Measurements from ENCODE around the gene POSTN.

The POSTN gene, protein sequence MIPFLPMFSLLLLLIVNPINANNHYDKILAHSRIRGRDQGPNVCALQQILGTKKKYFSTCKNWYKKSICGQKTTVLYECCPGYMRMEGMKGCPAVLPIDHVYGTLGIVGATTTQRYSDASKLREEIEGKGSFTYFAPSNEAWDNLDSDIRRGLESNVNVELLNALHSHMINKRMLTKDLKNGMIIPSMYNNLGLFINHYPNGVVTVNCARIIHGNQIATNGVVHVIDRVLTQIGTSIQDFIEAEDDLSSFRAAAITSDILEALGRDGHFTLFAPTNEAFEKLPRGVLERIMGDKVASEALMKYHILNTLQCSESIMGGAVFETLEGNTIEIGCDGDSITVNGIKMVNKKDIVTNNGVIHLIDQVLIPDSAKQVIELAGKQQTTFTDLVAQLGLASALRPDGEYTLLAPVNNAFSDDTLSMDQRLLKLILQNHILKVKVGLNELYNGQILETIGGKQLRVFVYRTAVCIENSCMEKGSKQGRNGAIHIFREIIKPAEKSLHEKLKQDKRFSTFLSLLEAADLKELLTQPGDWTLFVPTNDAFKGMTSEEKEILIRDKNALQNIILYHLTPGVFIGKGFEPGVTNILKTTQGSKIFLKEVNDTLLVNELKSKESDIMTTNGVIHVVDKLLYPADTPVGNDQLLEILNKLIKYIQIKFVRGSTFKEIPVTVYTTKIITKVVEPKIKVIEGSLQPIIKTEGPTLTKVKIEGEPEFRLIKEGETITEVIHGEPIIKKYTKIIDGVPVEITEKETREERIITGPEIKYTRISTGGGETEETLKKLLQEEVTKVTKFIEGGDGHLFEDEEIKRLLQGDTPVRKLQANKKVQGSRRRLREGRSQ

DNA sequence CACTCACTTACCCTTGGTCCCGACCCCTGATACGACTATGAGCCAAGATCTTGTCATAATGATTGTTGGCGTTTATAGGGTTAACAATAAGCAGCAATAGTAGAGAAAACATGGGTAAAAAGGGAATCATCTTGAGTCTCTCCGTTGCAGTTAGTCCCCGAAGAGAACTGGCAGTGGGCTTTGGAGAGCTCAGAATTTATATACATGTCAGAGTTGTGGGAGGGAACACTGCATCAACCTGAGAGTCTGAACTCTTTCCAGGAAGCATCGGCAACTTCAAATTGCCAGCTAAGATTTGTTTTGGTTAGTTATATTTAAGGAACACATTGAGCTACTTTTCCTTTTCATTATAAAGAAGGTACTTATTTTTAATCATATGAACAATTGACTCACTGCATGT, at the start of gene POSTN:
Gene POSTN, minus strand, starts transcription at position 172 of the 400 bp plus-strand sequence. Its CDS starts 42 bp downstream, at position 130.
- no peak for DNase-seq (ENCODE audit: low read depth)

DNA sequence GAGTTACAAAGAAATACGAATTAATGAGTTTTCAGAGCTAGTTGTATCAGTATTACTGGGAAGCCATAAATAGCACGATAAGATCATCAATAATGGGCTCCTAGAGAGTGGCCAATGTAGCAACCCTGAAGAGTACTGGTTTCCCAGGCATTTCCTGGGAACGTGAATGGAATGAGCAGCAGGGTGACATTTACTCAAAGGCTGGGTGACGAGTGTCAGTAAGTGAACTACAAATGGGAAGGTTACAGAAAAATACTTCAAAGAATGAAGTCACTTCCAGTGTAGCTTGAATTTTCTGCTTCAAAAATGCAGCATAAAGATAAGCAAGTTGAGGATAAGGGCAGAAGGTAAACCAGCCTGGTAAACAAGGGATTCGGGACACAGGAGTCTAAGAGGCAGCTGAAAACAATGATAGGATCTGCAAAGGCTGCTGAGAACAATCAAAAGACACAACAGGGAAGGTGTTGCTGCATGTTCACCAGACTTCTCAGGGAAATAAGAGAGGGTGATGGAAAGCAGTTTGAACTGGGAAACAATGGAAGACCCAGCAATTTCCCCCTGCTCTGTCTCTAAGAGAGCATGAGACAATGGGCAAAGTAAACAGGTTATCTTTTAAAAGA, 48.6 kb upstream of the POSTN start:
- DNase-seq (ENCODE audit: low read depth): no peak

DNA sequence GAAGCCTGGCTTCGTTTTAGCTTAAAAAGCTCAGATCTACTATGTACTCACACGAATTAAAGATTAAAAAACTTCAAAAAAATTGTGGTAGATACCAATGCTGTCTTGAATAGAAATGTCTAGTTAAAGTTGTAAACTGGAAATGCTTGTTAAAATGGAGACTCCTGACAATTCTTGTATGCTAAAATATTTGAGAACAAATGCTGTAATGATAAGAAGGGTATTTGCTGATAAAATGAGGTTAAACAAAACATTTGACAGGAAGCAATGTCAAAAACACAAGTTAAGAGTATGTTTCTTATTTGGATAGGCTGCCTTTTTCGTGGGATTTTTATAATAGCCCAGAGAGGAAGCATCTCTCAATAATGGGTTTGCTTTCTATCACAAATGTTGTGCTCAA, 48.0 kb upstream of the POSTN start:
- DNase-seq (ENCODE audit: low read depth): no peak

DNA sequence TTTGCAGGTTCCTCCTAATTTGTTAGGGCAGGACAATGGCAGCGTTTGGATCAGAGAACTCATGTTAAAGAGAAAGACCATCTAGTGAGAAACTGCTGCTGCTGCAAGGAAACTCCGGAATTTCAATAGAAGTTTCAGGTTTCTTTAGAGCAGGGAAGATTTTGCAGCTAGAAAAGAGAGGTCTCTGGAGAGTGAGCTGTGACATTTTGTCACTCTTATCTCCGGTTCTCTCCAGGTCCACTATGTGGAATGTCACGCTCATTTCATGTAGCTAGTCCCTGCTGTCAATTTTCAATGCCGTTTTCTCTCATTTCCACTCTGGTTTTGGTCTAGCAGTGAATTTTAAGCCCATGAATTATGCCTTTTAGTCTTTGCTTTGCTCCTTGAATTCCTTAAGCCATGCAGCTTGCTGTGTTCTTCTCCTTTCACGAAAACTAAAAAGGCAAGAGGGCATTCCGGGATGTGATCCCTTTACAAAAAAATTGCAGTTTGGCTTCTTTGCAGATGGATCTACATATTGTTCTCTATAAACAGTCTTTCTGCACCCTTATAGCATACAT, 46.7 kb upstream of the POSTN start:
- DNase-seq (ENCODE audit: low read depth): no peak

DNA sequence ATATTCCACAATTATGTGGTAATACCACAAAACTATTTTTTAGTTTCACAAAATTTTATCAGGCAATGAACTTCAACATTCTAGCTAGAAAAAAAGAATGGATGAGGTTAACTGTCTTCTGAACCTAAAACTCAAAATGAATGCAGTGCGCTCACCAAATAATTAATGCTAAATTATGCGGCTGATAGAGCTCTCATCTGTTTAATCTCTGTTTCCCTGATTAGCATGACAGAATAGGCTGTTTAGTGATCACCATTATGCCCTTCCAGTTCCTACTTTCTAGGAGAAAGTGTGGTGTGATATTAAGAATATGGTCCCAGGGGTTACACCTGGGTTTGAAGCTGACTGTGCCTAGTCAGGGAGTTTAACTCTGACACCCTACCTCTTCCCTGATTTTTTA, 42.8 kb upstream of the POSTN start:
- DNase-seq (ENCODE audit: low read depth): no peak

DNA sequence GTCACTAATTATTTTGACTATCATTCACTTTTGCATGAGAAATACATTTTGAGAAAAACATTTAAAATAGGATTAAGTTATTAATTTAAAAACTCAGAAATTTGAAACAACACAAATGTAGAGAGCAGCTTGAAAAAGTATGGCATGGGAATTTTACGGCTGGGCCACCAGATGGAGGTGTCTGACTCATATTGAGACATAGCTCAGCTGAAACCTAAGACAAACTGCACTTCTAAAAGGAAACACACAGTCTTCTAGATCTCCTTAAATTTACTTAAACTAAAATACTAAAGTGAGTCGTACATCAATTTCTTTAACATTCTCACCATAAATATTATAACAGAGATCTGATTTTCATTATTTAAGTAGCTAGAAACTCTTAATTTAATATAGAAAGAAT, 41.9 kb upstream of the POSTN start:
- no peak for DNase-seq (ENCODE audit: low read depth)

DNA sequence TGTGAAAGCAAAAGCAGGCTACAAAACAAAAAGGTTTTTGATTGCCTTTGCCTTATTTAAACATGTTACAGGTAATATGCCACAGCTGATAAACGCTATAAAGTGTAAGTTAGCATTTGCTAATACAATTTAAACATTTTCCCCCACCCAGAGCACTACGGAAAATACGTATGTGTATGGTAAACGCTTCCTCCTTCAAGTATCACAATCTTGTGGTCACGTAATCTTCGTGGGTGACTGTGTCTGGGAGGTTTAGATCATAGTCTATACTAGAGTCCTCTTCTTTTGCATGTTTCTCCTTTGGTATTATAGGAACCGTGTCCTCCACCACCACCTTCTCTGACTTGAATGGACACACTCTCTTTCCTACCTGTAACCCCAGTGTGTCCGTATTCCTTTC, 38.1 kb upstream of the POSTN start:
- no peak for DNase-seq (ENCODE audit: low read depth)

DNA sequence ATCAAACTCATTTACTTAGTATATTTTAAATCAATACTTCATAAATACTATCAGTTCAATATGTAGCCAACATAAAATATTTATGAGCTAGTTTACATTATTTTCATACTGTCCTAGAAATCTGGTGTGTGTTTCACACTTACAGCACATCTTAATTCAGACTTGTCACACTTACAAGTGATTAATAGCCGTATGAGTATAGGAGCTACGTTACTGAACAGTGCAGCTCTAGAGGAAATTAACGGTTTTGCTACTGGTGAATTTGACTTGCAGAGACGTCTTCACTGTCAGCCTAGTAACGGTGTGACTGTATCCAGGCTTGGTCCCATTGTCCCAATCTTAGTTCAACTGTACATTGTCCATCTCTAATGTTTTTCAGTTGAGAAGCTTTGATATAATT, 33.7 kb upstream of the POSTN start:
- DNase-seq (ENCODE audit: low read depth): no peak

DNA sequence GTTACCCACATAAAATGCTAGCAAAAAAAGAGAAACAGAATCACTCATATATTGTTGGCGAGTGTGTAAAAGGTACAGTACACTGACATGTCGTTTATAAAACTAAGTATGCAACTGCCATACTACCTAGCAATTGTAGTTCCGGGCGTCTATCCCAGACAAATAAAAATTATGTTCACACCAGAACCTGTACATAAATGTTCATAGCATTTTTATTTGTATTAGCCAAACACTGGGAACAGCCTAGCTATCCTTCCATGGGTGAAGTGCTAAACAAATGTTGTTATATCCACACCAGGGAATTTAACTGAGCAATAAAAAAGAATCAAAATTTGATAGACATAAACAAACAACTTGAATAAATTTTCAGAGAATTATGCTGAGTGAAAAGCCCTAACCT, 28.9 kb upstream of the POSTN start:
- no peak for DNase-seq (ENCODE audit: low read depth)

DNA sequence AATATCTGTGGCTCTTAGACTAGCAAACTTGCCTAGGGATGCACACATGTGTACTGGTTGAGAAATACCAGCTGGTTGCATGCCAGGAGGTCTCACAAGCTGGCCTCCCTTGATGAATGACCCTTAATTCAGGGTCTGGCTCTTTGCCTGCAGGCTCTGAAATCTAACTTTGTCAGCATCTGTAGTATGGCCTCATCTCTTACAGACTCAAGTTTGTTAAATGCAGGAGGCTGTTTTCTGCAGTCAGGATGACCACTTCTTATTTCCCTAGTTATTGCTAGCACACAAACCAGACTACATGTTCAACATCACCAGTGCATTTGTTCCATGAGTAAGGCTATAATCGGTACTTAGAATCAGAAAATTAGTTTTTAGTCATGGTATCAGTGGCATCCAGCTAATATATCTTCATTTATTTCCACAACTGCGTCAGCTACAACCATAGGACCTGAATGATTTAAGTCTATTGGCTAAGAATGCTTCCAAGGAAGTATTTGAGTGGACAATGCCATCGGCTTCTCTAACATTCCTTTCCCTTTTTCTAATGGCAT, 23.3 kb upstream of the POSTN start:
- DNase-seq (ENCODE audit: low read depth): no peak

DNA sequence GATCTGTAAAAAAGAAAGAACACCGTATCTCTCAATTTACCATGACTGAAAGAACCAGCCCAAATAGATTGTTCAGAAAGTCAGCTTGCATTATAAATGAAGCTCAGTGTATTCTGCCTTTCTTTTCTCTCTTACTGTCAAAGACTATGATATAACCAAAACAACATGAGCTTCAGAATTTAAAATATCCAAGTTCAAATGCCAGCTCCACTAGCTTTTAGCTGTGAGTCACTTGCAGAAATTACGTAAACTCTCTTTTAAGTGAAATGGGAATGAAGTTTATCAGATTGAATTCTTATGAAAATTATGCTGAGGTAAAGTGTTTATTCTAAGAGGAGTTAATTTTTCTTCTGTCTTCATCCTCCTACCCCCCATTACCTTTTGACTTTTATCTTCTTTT, 20.0 kb upstream of the POSTN start:
- DNase-seq (ENCODE audit: low read depth): peak; percentile 45

DNA sequence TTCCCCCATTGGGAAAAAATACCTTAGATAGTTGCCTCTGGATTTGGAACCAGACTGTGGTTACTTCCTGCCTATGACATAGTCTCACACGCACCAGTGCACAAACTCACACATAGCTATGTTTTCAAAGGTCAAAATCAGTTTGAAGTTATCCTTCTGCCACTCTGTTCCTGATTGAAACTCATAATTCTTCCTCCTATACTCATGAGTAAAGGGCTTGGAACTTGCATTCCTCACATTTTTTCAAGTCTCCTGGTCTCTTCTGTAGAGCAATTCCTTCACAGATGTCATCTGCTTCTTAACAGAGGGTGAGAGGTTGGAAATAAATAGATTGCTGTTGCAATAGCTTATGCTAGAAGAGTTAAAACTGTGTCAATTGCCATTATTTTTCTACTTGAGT, 18.6 kb upstream of the POSTN start:
- DNase-seq (ENCODE audit: low read depth): peak; percentile 78

DNA sequence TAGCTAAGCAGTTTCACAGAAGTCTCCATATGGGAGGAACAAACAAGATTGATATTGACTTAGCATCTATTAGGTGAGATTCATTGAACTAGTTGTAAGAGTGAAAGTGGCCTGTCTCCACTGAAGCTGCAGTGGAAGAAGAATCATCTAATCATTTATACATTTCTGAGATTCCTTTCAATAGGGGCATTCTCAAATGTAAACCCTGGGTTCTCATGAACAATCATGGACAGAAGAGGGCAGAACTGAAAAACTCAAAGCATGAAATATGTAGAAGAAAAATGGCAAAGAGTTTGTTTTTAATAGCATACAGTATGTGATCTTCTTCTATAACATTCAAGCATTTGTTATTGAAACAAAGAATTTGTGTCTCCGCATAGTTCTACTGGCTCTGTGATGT, 17.6 kb upstream of the POSTN start:
- no peak for DNase-seq (ENCODE audit: low read depth)

DNA sequence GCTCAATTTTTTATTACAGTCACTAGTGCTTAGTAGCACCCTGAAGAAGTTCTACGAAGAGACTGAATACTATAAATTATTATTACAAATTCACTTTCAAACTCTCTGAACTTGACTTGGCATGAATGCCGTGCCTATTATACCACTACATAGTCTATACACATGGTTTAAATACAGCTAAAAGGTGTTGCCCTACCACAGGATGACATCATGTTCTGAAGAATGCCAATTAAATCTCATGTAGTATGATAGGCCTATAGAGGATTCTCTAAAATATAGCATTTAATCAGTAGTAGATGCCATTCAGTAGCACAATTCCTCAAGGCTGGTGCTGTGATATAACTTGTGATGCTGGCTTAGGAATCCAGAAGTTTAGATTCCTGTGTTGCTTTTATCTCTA, 16.7 kb upstream of the POSTN start:
- DNase-seq (ENCODE audit: low read depth): peak; percentile 36

DNA sequence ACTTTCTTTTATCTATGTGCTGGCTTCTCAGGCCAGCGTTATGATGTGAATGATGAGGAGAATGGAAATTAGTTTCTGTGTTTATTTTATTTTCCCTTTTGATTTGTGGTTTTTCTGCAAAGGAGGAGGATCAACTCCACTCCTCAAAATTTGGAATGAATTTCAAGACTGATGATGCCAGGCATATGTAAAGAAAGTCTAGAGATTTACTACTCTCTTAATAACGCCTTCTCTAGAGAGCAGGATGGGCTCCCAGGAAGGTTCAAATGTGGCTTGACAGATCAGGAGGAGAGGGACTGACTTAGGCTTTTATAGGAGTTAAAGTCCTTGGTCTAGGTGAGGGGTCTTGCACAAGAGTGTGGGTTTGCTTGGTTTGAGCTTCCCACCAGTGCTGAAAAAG, 15.1 kb upstream of the POSTN start:
- no peak for DNase-seq (ENCODE audit: low read depth)

DNA sequence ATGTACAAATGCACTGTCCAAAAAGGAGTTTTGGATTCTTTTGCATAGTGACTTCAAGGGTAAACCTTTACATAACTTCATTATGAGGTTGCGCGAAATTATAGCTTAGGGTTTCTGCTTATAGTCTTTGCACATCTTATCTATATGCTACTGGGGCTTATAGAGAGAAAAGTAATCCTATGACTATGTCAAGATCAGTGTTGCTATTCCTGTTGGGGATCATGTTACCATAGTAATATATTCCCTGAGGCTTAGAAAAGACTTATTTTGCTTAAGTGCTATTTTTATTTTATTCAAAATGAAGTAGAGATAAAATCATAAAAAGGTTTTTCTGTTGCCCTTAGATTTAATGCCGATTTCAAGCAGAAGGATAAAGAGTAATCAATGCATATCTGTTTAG, 14.7 kb upstream of the POSTN start:
- no peak for DNase-seq (ENCODE audit: low read depth)

DNA sequence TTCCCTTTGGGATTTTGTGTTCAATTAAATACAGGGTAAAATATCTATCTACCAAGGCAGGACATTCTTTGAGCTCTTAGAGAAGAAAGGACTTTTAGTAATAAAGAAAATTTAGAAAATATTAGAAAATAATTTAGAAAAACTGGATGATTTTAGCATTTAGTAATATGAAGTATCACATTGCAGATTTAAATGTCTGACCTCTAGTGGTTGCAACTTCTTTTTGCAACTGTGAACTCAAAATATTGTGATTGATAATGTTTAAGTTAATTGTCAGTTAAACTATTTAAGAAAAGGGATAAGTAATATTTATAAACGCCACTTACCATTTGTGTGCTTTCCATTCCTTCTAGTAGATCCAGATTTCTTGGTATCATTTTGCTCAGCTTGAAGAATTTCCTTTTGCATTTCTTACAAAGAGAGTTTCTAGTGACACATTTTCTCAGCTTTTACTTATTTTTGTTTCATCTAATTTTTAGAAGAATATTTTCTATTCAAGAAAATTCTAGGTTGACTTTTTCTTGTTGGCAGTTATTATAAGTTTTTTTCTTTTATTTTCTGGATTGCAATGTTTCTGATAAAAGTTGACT, 10.3 kb upstream of the POSTN start:
- no peak for DNase-seq (ENCODE audit: low read depth)

DNA sequence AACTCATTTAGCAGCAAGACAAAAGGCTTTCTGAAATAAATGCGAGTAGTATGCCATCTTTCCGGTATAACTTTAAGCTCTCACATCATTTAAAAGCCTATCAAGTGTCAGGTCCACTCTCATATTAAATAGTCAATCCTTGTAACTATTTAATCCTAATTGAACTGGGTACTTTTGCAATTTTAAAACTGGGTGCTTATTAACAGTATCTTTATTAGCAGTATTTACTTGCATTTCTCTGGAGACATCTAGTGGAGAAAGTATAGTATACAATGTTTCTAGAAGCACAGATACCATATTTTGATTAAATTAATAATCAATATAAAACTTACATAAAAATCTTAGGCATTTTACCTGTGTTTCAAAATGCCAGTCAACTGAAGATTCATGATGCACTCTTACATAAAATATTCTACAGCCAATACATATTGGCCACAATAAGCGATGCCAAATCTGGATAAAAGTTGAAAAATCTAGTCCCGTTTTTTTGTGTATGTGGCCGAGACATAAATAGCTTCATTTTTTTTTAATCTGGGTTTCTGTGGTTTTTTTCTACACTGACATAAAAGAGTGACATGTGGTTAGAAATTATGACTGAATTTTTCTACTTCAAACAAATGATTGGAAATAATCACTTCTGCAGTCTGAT, 4.3 kb upstream of the POSTN start:
- DNase-seq (ENCODE audit: low read depth): no peak

DNA sequence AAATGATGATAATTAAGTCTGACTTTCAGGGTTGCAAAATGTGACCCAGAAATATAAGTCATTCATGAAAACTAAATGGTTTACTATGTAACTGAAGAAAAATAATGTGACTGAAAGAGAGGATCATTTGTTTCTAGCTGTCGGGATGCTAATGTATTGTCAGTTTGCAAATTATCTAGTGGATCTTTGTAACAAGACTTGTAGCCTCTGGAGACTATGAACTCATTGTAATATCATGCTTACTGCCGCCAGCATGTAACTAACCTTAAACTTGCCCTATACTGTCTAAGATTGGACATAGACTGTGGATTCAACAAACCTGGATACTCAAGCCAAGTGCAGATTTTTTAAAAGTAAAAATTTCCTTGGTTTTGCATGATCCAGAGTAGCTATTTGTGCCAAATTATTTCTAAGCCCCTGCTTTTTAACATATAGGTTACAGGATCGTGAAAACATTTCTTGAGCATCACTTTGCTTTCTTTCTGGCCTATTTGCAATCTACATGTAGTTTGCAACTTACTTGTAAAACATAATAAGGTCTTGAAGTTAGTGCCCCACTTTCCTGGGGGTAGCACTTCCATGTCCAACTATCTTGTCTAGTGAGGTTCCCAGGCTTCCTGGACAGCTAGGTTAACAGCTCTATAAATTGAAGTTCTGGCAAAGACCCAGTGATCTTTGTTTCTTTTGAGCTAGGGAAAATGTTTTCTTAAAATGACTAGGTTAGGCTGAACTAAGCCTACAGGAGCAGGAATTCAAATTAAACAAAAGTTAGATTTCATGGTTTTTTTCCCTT, 3.3 kb upstream of the POSTN start:
- no peak for DNase-seq (ENCODE audit: low read depth)

DNA sequence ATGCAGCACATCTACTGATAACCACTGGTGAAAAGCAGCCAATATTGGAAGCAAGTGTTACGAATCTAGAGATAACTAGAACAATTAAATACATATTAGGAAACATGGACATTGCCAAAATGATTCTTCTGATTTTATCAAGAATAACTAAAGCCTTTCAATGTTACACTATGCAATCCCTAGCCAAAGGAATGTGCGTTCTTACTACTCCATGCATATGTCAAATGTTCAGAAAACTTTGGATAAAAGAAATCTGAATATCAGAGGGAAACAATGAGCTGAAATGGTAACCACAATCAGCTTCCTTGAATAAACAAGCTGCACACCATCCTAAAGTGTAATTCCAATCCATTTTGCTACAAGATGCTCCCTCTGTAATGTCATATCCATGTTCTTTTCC, 951 bp upstream of the POSTN start:
- DNase-seq (ENCODE audit: low read depth): no peak

All from HS-27A (cell line).